ENCODE data around the gene CASD1.

Gene CASD1

GRCh38 chr7:94590526-94591162, 81.0 kb downstream of the CASD1 start:
- no peak for DNase-seq

- DNase-seq = no peak
Measured at GRCh38 chr7:94591176-94591575, 81.6 kb downstream of the CASD1 start.

- no peak for DNase-seq
Measured at GRCh38 chr7:94594882-94595281, 85.3 kb downstream of the CASD1 start.

GRCh38 chr7:94595717-94596116, 86.1 kb downstream of the CASD1 start:
- no peak for DNase-seq

- DNase-seq = no peak
Measured at GRCh38 chr7:94600267-94600666, 90.7 kb downstream of the CASD1 start.

- DNase-seq = no peak
Measured at GRCh38 chr7:94602181-94602580, 92.6 kb downstream of the CASD1 start.

GRCh38 chr7:94605031-94605430, 95.4 kb downstream of the CASD1 start:
- DNase-seq = no peak

Measured in CD4-positive, alpha-beta T cell treated with Interleukin-4 for 1 hour (primary cell).